ENCODE results near the gene RPS27. TPM values are rescaled to one million over a fixed set of nuclear protein-coding genes. Genes with fewer than 3 reads are reported as not detected.
"Not testable (repeated sequence)": the region's sequence is repeated elsewhere in the genome, so short reads cannot be mapped to it uniquely, and the experiment has no call there.

RPS27 gene
- total RNA-seq, 2 experiments from 2014 or later = 1,861 to 1,992 TPM

GRCh38 chr1:153985941-153986761, 4.4 kb upstream of the RPS27 start, which contains the start of gene RAB13:
RAB13 (minus strand) TSS chr1:153986339; CDS start chr1:153986236, 103 bp downstream.
- no peak for DNase-seq
- peak within 1 kb of the TSS; percentile 76 for H3K27ac Mint-ChIP-seq
- peak within 1 kb of the TSS; percentile 43 for H3K4me3 Mint-ChIP-seq
- peaks cover 31% of the 10 kb centered on the region for H3K4me1 Mint-ChIP-seq (ENCODE audit: low read depth)
- peaks cover 5% of the 10 kb centered on the region for H3K27me3 Mint-ChIP-seq
- intact Hi-C loops (cut with micrococcal nuclease) = loop anchor here (1.0 to 2.0 kb wide), 5 partner anchors 9 to 413 kb away; partner anchors contain the start of gene JTB
- CTCF ChIA-PET = interaction anchor here (0.7 to 4.2 kb wide), 39 partner anchors 8 to 1977 kb away, joined by 3 to 74 read pairs (median 5); partner anchors contain the start of genes CHTOP, CRTC2, DENND4B and GATAD2B
- peaks cover 7% of the 10 kb centered on the region for H3K36me3 Mint-ChIP-seq
- POLR2A ChIA-PET = interaction anchor here (0.6 to 1.5 kb wide), 8 partner anchors 8 to 308 kb away, joined by 3 to 15 read pairs (median 3); partner anchors contain the start of genes CREB3L4, JTB and NPR1
- no peaks in the 10 kb centered on the region for H3K9me3 Mint-ChIP-seq

- intact Hi-C loops (cut with micrococcal nuclease) = loop anchor here (2.0 kb wide), 2 partner anchors 183 to 415 kb away; no protein-coding TSS in a partner anchor
- H3K27me3 Mint-ChIP-seq = peaks cover 5% of the 10 kb centered on the region
- ChIA-PET POLR2A (interaction anchor here (0.7 to 1.0 kb wide), 3 partner anchors 64 to 310 kb away, joined by 3 read pairs; no protein-coding TSS in a partner anchor), CTCF (interaction anchor here (0.6 to 4.2 kb wide), 26 partner anchors 9 to 477 kb away, joined by 3 to 74 read pairs (median 7); partner anchors contain the start of genes CRTC2, DENND4B, GATAD2B and HAX1)
- peaks cover 42% of the 10 kb centered on the region for H3K4me1 Mint-ChIP-seq (ENCODE audit: low read depth)
- no peaks in the 10 kb centered on the region for H3K9me3 Mint-ChIP-seq
- H3K4me3 Mint-ChIP-seq = no peak overlapping the region
- no peak for DNase-seq
- peak overlapping the region; percentile 76 for H3K27ac Mint-ChIP-seq
- H3K36me3 Mint-ChIP-seq = peaks cover 21% of the 10 kb centered on the region
Measured at GRCh38 chr1:153987621-153988020, 2.9 kb upstream of the RPS27 start.

- Mint-ChIP-seq H3K4me1 (ENCODE audit: low read depth) (peaks cover 41% of the 10 kb centered on the region), H3K36me3 (peaks cover 44% of the 10 kb centered on the region), H3K27ac (peak overlapping the region; percentile 99), H3K4me3 (peak overlapping the region; percentile 97), H3K27me3 (peaks cover 2% of the 10 kb centered on the region), H3K9me3 (no peaks in the 10 kb centered on the region)
- intact Hi-C loops (cut with micrococcal nuclease) = loop anchor here (2.0 to 10.0 kb wide), 4 partner anchors 164 to 320 kb away; partner anchors contain the start of genes HAX1, ILF2 and NUP210L
- no peak for DNase-seq
- ChIA-PET CTCF (interaction anchor here (1.0 to 1.9 kb wide), 7 partner anchors 13 to 459 kb away, joined by 3 to 10 read pairs (median 4); partner anchors contain the start of genes DENND4B, GATAD2B, JTB and SLC27A3), POLR2A (interaction anchor here (1.0 to 3.1 kb wide), 19 partner anchors 9 to 459 kb away, joined by 3 to 23 read pairs (median 7); partner anchors contain the start of genes CHTOP, CREB3L4, CRTC2 and DENND4B)
Measured at GRCh38 chr1:153991151-153991630, 629 bp downstream of the RPS27 start.

GRCh38 chr1:153991806-153992205, 1.2 kb downstream of the RPS27 start:
- DNase-seq = no peak
- H3K36me3 Mint-ChIP-seq = peaks cover 44% of the 10 kb centered on the region
- ChIA-PET POLR2A (interaction anchor here (0.7 to 3.1 kb wide), 12 partner anchors 8 to 357 kb away, joined by 3 to 23 read pairs (median 8); partner anchors contain the start of genes CHTOP, CREB3L4, CRTC2 and DENND4B), CTCF (interaction anchor here (0.6 to 1.9 kb wide), 7 partner anchors 14 to 280 kb away, joined by 3 to 10 read pairs (median 4); partner anchors contain the start of genes DENND4B, JTB and SLC27A3)
- peaks cover 36% of the 10 kb centered on the region for H3K4me1 Mint-ChIP-seq (ENCODE audit: low read depth)
- H3K27me3 Mint-ChIP-seq = peaks cover 2% of the 10 kb centered on the region
- H3K27ac Mint-ChIP-seq = peak overlapping the region; percentile 99
- H3K9me3 Mint-ChIP-seq = no peaks in the 10 kb centered on the region
- H3K4me3 Mint-ChIP-seq = peak overlapping the region; percentile 97
- intact Hi-C loops (cut with micrococcal nuclease) = loop anchor here (2.0 to 10.0 kb wide), 4 partner anchors 163 to 321 kb away; partner anchors contain the start of genes HAX1, ILF2 and NUP210L

- POLR2A ChIA-PET = interaction anchor here (1.2 kb wide), 1 partner anchor 188 kb away, joined by 3 read pairs; no protein-coding TSS in a partner anchor
- peaks cover 24% of the 10 kb centered on the region for H3K4me1 Mint-ChIP-seq (ENCODE audit: low read depth)
- intact Hi-C loops (cut with micrococcal nuclease) = loop anchor here (10.0 kb wide), 1 partner anchor 160 kb away; the partner anchor contains the start of gene NUP210L
- peaks cover 44% of the 10 kb centered on the region for H3K36me3 Mint-ChIP-seq
- H3K27me3 Mint-ChIP-seq = peaks cover 2% of the 10 kb centered on the region
- CTCF ChIA-PET = interaction anchor here (0.6 kb wide), 1 partner anchor 397 kb away, joined by 3 read pairs; no protein-coding TSS in a partner anchor
- no peak overlapping the region for H3K4me3 Mint-ChIP-seq
- no peak overlapping the region for H3K27ac Mint-ChIP-seq
- DNase-seq = no peak
- no peaks in the 10 kb centered on the region for H3K9me3 Mint-ChIP-seq
Measured at GRCh38 chr1:153995202-153995601, 4.6 kb downstream of the RPS27 start.

- ChIA-PET CTCF (interaction anchor here (0.6 kb wide), 1 partner anchor 398 kb away, joined by 3 read pairs; no protein-coding TSS in a partner anchor), POLR2A (no interaction called here)
- Mint-ChIP-seq H3K4me3 (no peak overlapping the region), H3K27me3 (no peaks in the 10 kb centered on the region), H3K4me1 (ENCODE audit: low read depth) (peaks cover 21% of the 10 kb centered on the region), H3K9me3 (no peaks in the 10 kb centered on the region), H3K27ac (no peak overlapping the region), H3K36me3 (peaks cover 42% of the 10 kb centered on the region)
- no peak for DNase-seq
- intact Hi-C loops (cut with micrococcal nuclease) = loop anchor here (10.0 kb wide), 1 partner anchor 159 kb away; the partner anchor contains the start of gene NUP210L
Measured at GRCh38 chr1:153995640-153996039, 5.1 kb downstream of the RPS27 start.

GRCh38 chr1:153996882-153997281, 6.3 kb downstream of the RPS27 start:
- H3K36me3 Mint-ChIP-seq = peaks cover 30% of the 10 kb centered on the region
- DNase-seq, POLR2A ChIA-PET, H3K4me3 Mint-ChIP-seq, H3K27me3 Mint-ChIP-seq, H3K9me3 Mint-ChIP-seq, H3K27ac Mint-ChIP-seq, CTCF ChIA-PET: not testable (repeated sequence)
- peaks cover 15% of the 10 kb centered on the region for H3K4me1 Mint-ChIP-seq (ENCODE audit: low read depth)
- intact Hi-C loops (cut with micrococcal nuclease) = loop anchor here (10.0 kb wide), 1 partner anchor 158 kb away; the partner anchor contains the start of gene NUP210L

GRCh38 chr1:154000420-154000819, 9.9 kb downstream of the RPS27 start:
- no peak overlapping the region for H3K27ac Mint-ChIP-seq
- peaks cover 4% of the 10 kb centered on the region for H3K36me3 Mint-ChIP-seq
- H3K27me3 Mint-ChIP-seq = no peaks in the 10 kb centered on the region

GRCh38 chr1:154006136-154006535, 15.6 kb downstream of the RPS27 start:
- POLR2A ChIA-PET = no interaction called here
- DNase-seq = no peak
- H3K27me3 Mint-ChIP-seq = no peaks in the 10 kb centered on the region
- no peaks in the 10 kb centered on the region for H3K36me3 Mint-ChIP-seq
- intact Hi-C loops (cut with micrococcal nuclease) = no loop called here
- CTCF ChIA-PET = no interaction called here
- no peaks in the 10 kb centered on the region for H3K4me1 Mint-ChIP-seq (ENCODE audit: low read depth)
- H3K4me3 Mint-ChIP-seq = no peak overlapping the region
- H3K9me3 Mint-ChIP-seq = no peaks in the 10 kb centered on the region
- H3K27ac Mint-ChIP-seq = no peak overlapping the region

More at GRCh38 chr1:154000420-154000819, 9.9 kb downstream of the RPS27 start:
- Mint-ChIP-seq H3K4me1 (ENCODE audit: low read depth) (no peaks in the 10 kb centered on the region), H3K9me3 (no peaks in the 10 kb centered on the region), H3K4me3 (no peak overlapping the region)
- ChIA-PET POLR2A (interaction anchor here (3.1 kb wide), 1 partner anchor 9 kb away, joined by 11 read pairs; the partner anchor contains the start of gene RPS27), CTCF (interaction anchor here (0.7 kb wide), 1 partner anchor 956 kb away, joined by 3 read pairs; the partner anchor contains the start of gene PBXIP1)
- intact Hi-C loops (cut with micrococcal nuclease) = no loop called here
- no peak for DNase-seq

GRCh38 chr1:154012129-154012528, 21.6 kb downstream of the RPS27 start:
- H3K4me3 Mint-ChIP-seq = no peak overlapping the region
- intact Hi-C loops (cut with micrococcal nuclease) = no loop called here
- ChIA-PET POLR2A (no interaction called here), CTCF (interaction anchor here (0.5 kb wide), 1 partner anchor 10 kb away, joined by 3 read pairs; no protein-coding TSS in a partner anchor)
- no peak for DNase-seq
- H3K27me3 Mint-ChIP-seq = no peaks in the 10 kb centered on the region
- no peaks in the 10 kb centered on the region for H3K9me3 Mint-ChIP-seq
- H3K4me1 Mint-ChIP-seq (ENCODE audit: low read depth) = no peaks in the 10 kb centered on the region
- no peak overlapping the region for H3K27ac Mint-ChIP-seq
- H3K36me3 Mint-ChIP-seq = no peaks in the 10 kb centered on the region

- DNase-seq; H3K4me3 Mint-ChIP-seq; H3K36me3 Mint-ChIP-seq; H3K27me3 Mint-ChIP-seq; POLR2A ChIA-PET; H3K4me1 Mint-ChIP-seq (ENCODE audit: low read depth); H3K27ac Mint-ChIP-seq; intact Hi-C loops (cut with micrococcal nuclease); H3K9me3 Mint-ChIP-seq; CTCF ChIA-PET: not testable (repeated sequence)
Measured at GRCh38 chr1:154012543-154012942, 22.0 kb downstream of the RPS27 start.

All from activated CD4-positive, alpha-beta memory T cell treated with anti-CD3 and anti-CD28 coated beads for 36 hours (primary cell).